ENCODE measurements around the gene PRKCA.
"Not testable (repeated sequence)": the region's sequence is repeated elsewhere in the genome, so short reads cannot be mapped to it uniquely, and the experiment has no call there.

Gene PRKCA

DNA sequence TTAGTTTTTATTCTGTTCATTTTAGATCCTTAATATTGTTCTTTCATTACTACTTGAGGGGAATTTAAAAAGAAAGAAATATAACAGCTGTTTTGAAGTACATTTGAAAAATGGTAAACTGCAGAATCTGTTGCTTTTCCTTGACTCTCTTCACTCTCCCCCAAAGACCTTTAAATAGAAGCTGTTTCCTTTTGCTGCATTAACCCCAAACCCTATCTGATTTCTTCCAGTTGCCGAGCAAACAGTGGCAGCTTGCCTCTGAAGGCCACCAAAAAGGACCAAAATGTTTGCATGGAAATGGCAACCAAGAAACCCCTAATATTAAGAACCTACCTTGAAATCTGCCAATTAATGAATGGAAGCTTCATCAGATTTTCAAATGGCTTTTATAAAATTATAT, 37.1 kb downstream of the PRKCA start:
- TF ChIP-seq, protein P1, sequence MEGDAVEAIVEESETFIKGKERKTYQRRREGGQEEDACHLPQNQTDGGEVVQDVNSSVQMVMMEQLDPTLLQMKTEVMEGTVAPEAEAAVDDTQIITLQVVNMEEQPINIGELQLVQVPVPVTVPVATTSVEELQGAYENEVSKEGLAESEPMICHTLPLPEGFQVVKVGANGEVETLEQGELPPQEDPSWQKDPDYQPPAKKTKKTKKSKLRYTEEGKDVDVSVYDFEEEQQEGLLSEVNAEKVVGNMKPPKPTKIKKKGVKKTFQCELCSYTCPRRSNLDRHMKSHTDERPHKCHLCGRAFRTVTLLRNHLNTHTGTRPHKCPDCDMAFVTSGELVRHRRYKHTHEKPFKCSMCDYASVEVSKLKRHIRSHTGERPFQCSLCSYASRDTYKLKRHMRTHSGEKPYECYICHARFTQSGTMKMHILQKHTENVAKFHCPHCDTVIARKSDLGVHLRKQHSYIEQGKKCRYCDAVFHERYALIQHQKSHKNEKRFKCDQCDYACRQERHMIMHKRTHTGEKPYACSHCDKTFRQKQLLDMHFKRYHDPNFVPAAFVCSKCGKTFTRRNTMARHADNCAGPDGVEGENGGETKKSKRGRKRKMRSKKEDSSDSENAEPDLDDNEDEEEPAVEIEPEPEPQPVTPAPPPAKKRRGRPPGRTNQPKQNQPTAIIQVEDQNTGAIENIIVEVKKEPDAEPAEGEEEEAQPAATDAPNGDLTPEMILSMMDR (IDR thresholded peaks at IDR 0.05; ENCODE audit: low read depth, low read length): no peak
- H3K4me3 ChIP-seq (ENCODE audit: low read depth, low read length): no peak overlapping the region

DNA sequence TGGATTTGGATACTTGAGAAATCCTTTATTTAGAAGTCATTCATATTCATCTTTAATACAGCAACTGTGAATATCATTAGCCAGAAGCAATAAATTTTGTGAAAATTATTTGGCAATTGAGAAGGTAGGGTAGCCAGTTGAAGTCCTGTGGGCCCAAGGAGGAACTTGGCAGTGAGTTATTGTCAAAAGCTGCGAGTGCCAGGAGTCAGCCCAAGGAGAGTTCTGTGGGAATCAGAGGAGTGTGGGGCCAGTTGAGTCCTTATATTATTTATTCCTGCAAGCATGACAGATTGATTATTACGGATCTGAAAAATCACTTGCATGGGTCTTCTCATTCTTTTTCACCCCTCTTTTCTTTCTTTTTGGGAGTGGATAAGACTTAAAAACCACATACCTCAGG, 38.3 kb downstream of the PRKCA start:
- TF ChIP-seq, protein P1 (IDR thresholded peaks at IDR 0.05; ENCODE audit: low read depth, low read length): no peak
- H3K4me3 ChIP-seq (ENCODE audit: low read depth, low read length): no peak overlapping the region

DNA sequence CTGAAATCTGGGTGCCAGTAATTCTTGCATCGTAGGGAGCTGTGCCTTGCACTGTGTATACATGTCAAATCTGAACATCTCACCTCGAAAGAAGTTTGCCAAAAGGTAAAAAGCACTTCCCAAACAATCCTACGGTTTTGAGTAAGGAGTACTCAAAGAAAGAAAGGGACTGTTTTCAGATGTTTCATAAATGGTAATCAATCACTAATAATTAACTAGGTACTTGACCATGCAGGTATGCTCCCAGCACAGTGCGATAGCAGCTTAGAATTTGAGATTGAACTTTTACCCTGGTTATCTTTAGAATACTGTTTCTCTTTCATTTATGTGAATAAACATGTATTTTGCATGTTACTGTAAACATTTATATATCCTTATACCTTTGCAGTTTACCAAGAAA, 39.0 kb downstream of the PRKCA start:
- TF ChIP-seq, protein P1 (IDR thresholded peaks at IDR 0.05; ENCODE audit: low read depth, low read length): no peak
- no peak overlapping the region for H3K4me3 ChIP-seq (ENCODE audit: low read depth, low read length)

DNA sequence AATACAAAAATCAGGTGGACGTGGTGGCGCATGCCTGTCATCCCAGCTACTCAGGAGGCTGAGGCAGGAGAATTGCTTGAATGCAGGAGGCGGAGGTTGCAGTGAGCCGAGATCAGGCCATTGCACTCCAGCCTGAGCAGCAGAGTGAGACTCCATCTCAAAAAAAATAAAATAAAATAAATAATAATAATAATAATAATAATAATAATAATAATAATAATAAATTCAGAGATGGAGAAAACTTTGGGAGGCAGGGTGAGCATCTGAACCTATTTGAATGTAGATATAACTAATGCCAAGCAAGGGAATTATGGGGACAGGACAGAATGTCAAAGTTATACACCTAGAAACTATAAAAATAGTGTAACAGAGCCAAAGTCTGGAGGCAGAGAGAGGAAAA, 39.9 kb downstream of the PRKCA start:
- not testable (repeated sequence) for H3K4me3 ChIP-seq (ENCODE audit: low read depth, low read length)

DNA sequence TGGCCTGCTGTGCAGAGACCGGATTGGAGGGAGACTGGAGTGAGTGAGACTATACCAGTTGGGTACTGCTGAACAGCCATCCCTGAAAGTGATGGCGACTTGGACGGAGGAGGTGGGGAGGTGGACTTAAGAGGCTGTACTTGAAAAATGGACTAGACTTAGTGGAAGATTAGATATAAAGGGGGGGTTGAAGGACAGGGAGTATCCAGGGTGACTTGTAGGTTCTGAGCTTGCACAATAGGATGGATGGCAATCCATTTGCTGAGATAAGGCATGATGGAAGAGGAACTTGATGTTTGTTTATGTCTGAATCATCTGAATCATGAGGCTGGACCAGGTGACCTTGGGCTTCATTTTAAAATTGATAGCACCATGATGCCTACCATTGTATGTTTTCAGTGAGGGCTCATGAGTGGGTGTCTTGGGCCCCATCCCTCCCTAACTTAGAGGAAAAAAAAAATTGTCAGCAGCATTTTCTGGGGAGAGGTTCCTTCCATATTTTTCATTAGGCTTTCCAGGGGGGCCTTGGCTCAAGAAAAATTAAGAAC, 41.2 kb downstream of the PRKCA start:
- TF ChIP-seq, protein P1 (IDR thresholded peaks at IDR 0.05; ENCODE audit: low read depth, low read length): no peak
- H3K4me3 ChIP-seq (ENCODE audit: low read depth, low read length): no peak overlapping the region

DNA sequence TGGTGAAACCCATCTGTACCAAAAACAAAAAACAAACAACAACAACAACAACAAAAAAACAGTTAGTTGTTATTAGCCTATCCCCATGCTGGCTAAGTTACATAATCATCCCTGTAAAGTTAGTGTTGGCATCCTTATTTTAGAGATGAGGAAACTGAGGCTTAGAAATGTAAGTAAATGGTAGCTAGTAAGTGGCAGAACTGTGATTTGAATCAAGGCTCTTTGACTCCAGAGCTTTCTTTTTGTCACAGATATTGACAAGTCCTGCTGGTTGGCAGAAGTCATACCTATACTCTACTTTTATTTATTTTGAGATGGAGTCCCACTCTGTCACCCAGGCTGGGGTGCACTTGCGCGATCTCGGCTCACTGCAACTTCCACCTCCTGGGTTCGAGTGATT, 42.1 kb downstream of the PRKCA start:
- H3K4me3 ChIP-seq (ENCODE audit: low read depth, low read length): no peak overlapping the region
- TF ChIP-seq, protein P1 (IDR thresholded peaks at IDR 0.05; ENCODE audit: low read depth, low read length): no peak

DNA sequence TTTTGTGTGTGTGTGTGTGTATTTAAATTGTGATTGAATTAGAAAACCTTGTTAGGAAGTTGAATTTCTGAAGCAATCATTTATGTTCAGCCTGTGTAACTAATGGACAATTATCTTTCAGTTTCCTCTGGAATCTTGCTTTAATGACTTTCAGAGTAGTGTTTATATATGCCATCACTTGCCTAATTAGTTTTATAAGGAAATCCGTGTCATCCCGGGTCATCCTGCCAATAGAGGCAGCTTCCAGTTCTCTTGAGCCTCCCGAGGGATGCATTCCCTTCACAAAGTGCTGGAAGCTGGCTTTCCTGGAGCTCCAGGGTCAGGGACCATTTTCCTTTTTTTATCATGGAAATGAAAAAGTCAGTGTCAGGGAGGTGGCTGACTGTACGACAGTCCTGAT, 42.9 kb downstream of the PRKCA start:
- TF ChIP-seq, protein P1 (IDR thresholded peaks at IDR 0.05; ENCODE audit: low read depth, low read length): no peak

DNA sequence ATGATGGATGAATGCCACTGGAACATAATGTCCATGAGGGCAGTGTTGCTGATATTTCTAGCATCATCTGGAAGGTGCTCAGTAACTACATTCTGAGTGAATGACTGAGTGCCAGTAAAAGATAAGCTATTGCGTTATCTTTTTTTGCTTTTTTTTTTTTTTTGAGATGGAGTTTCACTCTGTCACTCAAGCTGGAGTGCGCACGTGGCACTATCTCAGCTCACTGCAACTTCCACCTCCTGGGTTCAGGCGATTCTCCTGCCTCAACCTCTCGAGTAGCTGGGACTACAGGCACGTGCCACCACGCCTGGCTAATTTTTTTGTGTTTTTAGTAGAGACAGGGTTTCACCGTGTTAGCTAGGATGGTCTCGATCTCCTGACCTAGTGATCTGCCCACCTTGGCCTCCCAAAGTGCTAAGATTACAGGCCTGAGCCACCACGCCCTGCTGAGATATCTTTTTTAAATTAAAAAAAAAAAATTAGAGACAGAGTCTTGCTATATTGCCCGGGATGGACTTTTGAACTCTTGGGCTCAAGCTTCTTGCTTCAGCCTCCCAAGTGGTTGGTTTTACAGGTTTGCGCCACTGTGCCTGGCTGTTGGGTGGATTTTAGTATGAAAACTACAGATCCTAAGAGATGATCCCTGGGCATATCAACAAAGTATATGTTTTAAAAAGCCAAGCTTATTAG, 43.7 kb downstream of the PRKCA start:
- H3K4me3 ChIP-seq (ENCODE audit: low read depth, low read length): not testable (repeated sequence)

More for the DNA sequence above, 42.9 kb downstream of the PRKCA start:
- H3K4me3 ChIP-seq (ENCODE audit: low read depth, low read length): no peak overlapping the region

All from WI38 (cell line).